ENCODE measurements around the gene SLC29A3.

The SLC29A3 gene

GRCh38 chr10:71399946-71400345, 80.9 kb downstream of the SLC29A3 start:
- no peak for TF ChIP-seq CEBPB (IDR thresholded peaks at IDR 0.05)
- TF ChIP-seq NFIC (IDR thresholded peaks at IDR 0.05): no peak
- no peak for TF ChIP-seq RAD21 (IDR thresholded peaks at IDR 0.05; ENCODE audit: low read depth)
- no peak for TF ChIP-seq MAX (IDR thresholded peaks at IDR 0.05)
- TF ChIP-seq ZBTB7A (IDR thresholded peaks at IDR 0.05; ENCODE audit: low read depth): no peak
- no peak for TF ChIP-seq TEAD4 (IDR thresholded peaks at IDR 0.05)
- no peak for TF ChIP-seq REST (IDR thresholded peaks at IDR 0.05; ENCODE audit: low read depth)
- no peak for TF ChIP-seq FOXM1 (IDR thresholded peaks at IDR 0.05; ENCODE audit: borderline replicate concordance, low read depth)
- no peak for TF ChIP-seq YY1 (IDR thresholded peaks at IDR 0.05; ENCODE audit: low read depth)

GRCh38 chr10:71401056-71401455, 82.0 kb downstream of the SLC29A3 start:
- TF ChIP-seq NFIC (IDR thresholded peaks at IDR 0.05): no peak
- TF ChIP-seq USF1 (IDR thresholded peaks at IDR 0.05): no peak
- no peak for TF ChIP-seq EGR1 (IDR thresholded peaks at IDR 0.05)
- no peak for TF ChIP-seq TEAD4 (IDR thresholded peaks at IDR 0.05)
- no peak for TF ChIP-seq EP300 (IDR thresholded peaks at IDR 0.05; ENCODE audit: borderline replicate concordance)
- TF ChIP-seq CREB1 (IDR thresholded peaks at IDR 0.05; ENCODE audit: low read depth): no peak
- no peak for TF ChIP-seq FOXM1 (IDR thresholded peaks at IDR 0.05; ENCODE audit: borderline replicate concordance, low read depth)
- no peak for TF ChIP-seq TCF12 (IDR thresholded peaks at IDR 0.05; ENCODE audit: low read depth)
- no peak for TF ChIP-seq YY1 (IDR thresholded peaks at IDR 0.05; ENCODE audit: low read depth)
- TF ChIP-seq RAD21 (IDR thresholded peaks at IDR 0.05; ENCODE audit: low read depth): no peak
- no peak for TF ChIP-seq MAX (IDR thresholded peaks at IDR 0.05)
- TF ChIP-seq REST (IDR thresholded peaks at IDR 0.05; ENCODE audit: low read depth): no peak

GRCh38 chr10:71402005-71402404, 82.9 kb downstream of the SLC29A3 start:
- TF ChIP-seq NFIC (IDR thresholded peaks at IDR 0.05): no peak
- TF ChIP-seq CEBPB (IDR thresholded peaks at IDR 0.05): no peak
- no peak for TF ChIP-seq MAX (IDR thresholded peaks at IDR 0.05)
- no peak for TF ChIP-seq REST (IDR thresholded peaks at IDR 0.05; ENCODE audit: low read depth)
- TF ChIP-seq ZBTB7A (IDR thresholded peaks at IDR 0.05; ENCODE audit: low read depth): no peak
- TF ChIP-seq EGR1 (IDR thresholded peaks at IDR 0.05): no peak
- no peak for TF ChIP-seq FOXM1 (IDR thresholded peaks at IDR 0.05; ENCODE audit: borderline replicate concordance, low read depth)
- TF ChIP-seq RAD21 (IDR thresholded peaks at IDR 0.05; ENCODE audit: low read depth): no peak
- no peak for TF ChIP-seq EP300 (IDR thresholded peaks at IDR 0.05; ENCODE audit: borderline replicate concordance)
- no peak for TF ChIP-seq TAF1 (IDR thresholded peaks at IDR 0.05; ENCODE audit: low read depth)
- no peak for TF ChIP-seq TEAD4 (IDR thresholded peaks at IDR 0.05)
- no peak for TF ChIP-seq TCF12 (IDR thresholded peaks at IDR 0.05; ENCODE audit: low read depth)
- TF ChIP-seq USF1 (IDR thresholded peaks at IDR 0.05): no peak
- TF ChIP-seq CREB1 (IDR thresholded peaks at IDR 0.05; ENCODE audit: low read depth): no peak
- no peak for TF ChIP-seq YY1 (IDR thresholded peaks at IDR 0.05; ENCODE audit: low read depth)

- TF ChIP-seq FOXM1 (IDR thresholded peaks at IDR 0.05; ENCODE audit: borderline replicate concordance, low read depth): no peak
Measured at GRCh38 chr10:71404503-71405295, 85.6 kb downstream of the SLC29A3 start.

All from Ishikawa (cell line).